Cortex of kidney (tissue), 1 donor: Measurements from ENCODE around the gene SOX9.
A peak's percentile ranks its signal among the peaks of the same experiment; 100 is the strongest.
"Not testable (repeated sequence)": the region's sequence is repeated elsewhere in the genome, so short reads cannot be mapped to it uniquely, and the experiment has no call there.

Experiments used
- DNase-seq: peaks from one replicate; lab custom pipeline; 2025; lab: John Stamatoyannopoulos, UW

SOX9 gene

GRCh38 chr17:72111336-72111923 lies 9.4 kb upstream of the SOX9 start:
- DNase-seq = no peak

- DNase-seq = not testable (repeated sequence)
These were observed 8.9 kb upstream of the SOX9 start for GRCh38 chr17:72111926-72112325.

GRCh38 chr17:72113751-72114150 lies 7.1 kb upstream of the SOX9 start:
- DNase-seq = no peak

GRCh38 chr17:72115781-72116525 lies 4.9 kb upstream of the SOX9 start:
- DNase-seq = no peak

GRCh38 chr17:72116661-72117521 lies 3.9 kb upstream of the SOX9 start:
- no peak for DNase-seq

GRCh38 chr17:72117535-72118334 lies 3.1 kb upstream of the SOX9 start:
- no peak for DNase-seq

GRCh38 chr17:72118335-72119076 lies 2.3 kb upstream of the SOX9 start:
- no peak for DNase-seq

- DNase-seq = no peak
These were observed 1.5 kb upstream of the SOX9 start for GRCh38 chr17:72119077-72119872.

- no peak for DNase-seq
These were observed 763 bp upstream of the SOX9 start for GRCh38 chr17:72119873-72120641.

- no peak for DNase-seq
These were observed 567 bp downstream of the SOX9 start for GRCh38 chr17:72121164-72122009.

- no peak for DNase-seq
These were observed 1.4 kb downstream of the SOX9 start for GRCh38 chr17:72122010-72122764.

- DNase-seq = no peak
These were observed 2.1 kb downstream of the SOX9 start for GRCh38 chr17:72122765-72123529.

GRCh38 chr17:72123530-72124437 lies 3.0 kb downstream of the SOX9 start:
- peak; percentile 14 for DNase-seq

- no peak for DNase-seq
These were observed 3.6 kb downstream of the SOX9 start for GRCh38 chr17:72124438-72124775.

- DNase-seq = no peak
These were observed 4.4 kb downstream of the SOX9 start for GRCh38 chr17:72125226-72125651.

GRCh38 chr17:72125742-72126141 lies 4.9 kb downstream of the SOX9 start:
- DNase-seq = no peak
